SK-N-SH treated with all-trans-retinoic acid at 6 μM for 48 hours (cell line): ENCODE measurements around the gene EP400.

Experiments used
- ATAC-seq: fragments of 200-7000 bp; cut with Tn5 transposase; 3 replicates; pipeline ENCODE4 v1.9.1; 2020; ENCODE audit warnings: mild to moderate bottlenecking, moderate library complexity
- ARNTL ChIP-seq: fragments of 450-650 bp; formaldehyde crosslinking; IDR thresholded peaks from 2 replicates; pipeline ENCODE4 v1.5.0; 2020; ENCODE audit warnings: low read depth, mild to moderate bottlenecking, moderate library complexity, borderline replicate concordance
- BACH2 ChIP-seq: fragments of 250-450 bp; sonication (Bioruptor Pico); IDR thresholded peaks from 2 replicates; pipeline ENCODE4 v1.9.0; 2021; ENCODE audit warnings: mild to moderate bottlenecking, borderline replicate concordance
- CSDC2 ChIP-seq: fragments of 250-450 bp; sonication (Bioruptor Pico); IDR thresholded peaks from 2 replicates; pipeline ENCODE4 v1.5.0; 2020; ENCODE audit warnings: mild to moderate bottlenecking, moderate library complexity
- CSRNP3 ChIP-seq: fragments of 250-450 bp; sonication (Bioruptor Pico); IDR thresholded peaks from 2 replicates; pipeline ENCODE4 v1.5.1; 2021; ENCODE audit warnings: mild to moderate bottlenecking, moderate library complexity
- ESRRG ChIP-seq: fragments of 250-450 bp; sonication (Bioruptor Pico); IDR thresholded peaks from 2 replicates; pipeline ENCODE4 v1.6.1; 2021; ENCODE audit warnings: mild to moderate bottlenecking
- GLIS3 ChIP-seq: fragments of 250-450 bp; sonication (Bioruptor Pico); IDR thresholded peaks from 2 replicates; pipeline ENCODE4 v1.5.0; 2020; ENCODE audit warnings: mild to moderate bottlenecking, moderate library complexity
- ISL1 ChIP-seq: fragments of 250-450 bp; sonication (Bioruptor Pico); IDR thresholded peaks from 2 replicates; pipeline ENCODE4 v2.1.2; 2022; ENCODE audit warnings: mild to moderate bottlenecking, moderate library complexity
- OSR1 ChIP-seq: fragments of 250-450 bp; sonication (Bioruptor Pico); IDR thresholded peaks from 2 replicates; pipeline ENCODE4 v1.8.0; 2022; ENCODE audit warnings: moderate library complexity, mild to moderate bottlenecking, inconsistent platforms
- PATZ1 ChIP-seq: fragments of 250-450 bp; sonication (Bioruptor Pico); IDR thresholded peaks from 2 replicates; pipeline ENCODE4 v1.8.0; 2020; ENCODE audit warnings: mild to moderate bottlenecking, moderate library complexity, borderline replicate concordance
- POU6F1 ChIP-seq: fragments of 250-450 bp; sonication (Bioruptor Pico); IDR thresholded peaks from 2 replicates; pipeline ENCODE4 v1.8.0; 2021; ENCODE audit warnings: low read depth, mild to moderate bottlenecking, moderate library complexity, borderline replicate concordance
- PPARA ChIP-seq: fragments of 250-450 bp; sonication (Bioruptor Pico); IDR thresholded peaks from 2 replicates; pipeline ENCODE4 v1.5.0; 2020; ENCODE audit warnings: mild to moderate bottlenecking, borderline replicate concordance
- RARB ChIP-seq: fragments of 250-450 bp; sonication (Bioruptor Pico); IDR thresholded peaks from 2 replicates; pipeline ENCODE4 v1.8.0; 2021; ENCODE audit warnings: mild to moderate bottlenecking, moderate library complexity
- SNAI2 ChIP-seq: fragments of 250-450 bp; sonication (Bioruptor Pico); IDR thresholded peaks from 2 replicates; pipeline ENCODE4 v1.5.0; 2020; ENCODE audit warnings: mild to moderate bottlenecking, moderate library complexity
- TCF4 ChIP-seq: fragments of 250-450 bp; sonication (Bioruptor Pico); IDR thresholded peaks from 2 replicates; pipeline ENCODE4 v1.8.0; 2021; ENCODE audit warnings: mild to moderate bottlenecking, moderate library complexity, borderline replicate concordance
- TOX ChIP-seq: fragments of 250-450 bp; sonication (Bioruptor Pico); IDR thresholded peaks from 2 replicates; pipeline ENCODE4 v1.8.0; 2021; ENCODE audit warnings: mild to moderate bottlenecking, moderate library complexity, borderline replicate concordance
- ZC3H10 ChIP-seq: fragments of 250-450 bp; sonication (Bioruptor Pico); IDR thresholded peaks from 2 replicates; pipeline ENCODE4 v1.5.1; 2021; ENCODE audit warnings: mild to moderate bottlenecking, moderate library complexity
- ZFP3 ChIP-seq: fragments of 250-450 bp; sonication (Bioruptor Pico); IDR thresholded peaks from 2 replicates; pipeline ENCODE4 v1.5.0; 2020; ENCODE audit warnings: mild to moderate bottlenecking, moderate library complexity
- ZFP30 ChIP-seq: fragments of 450-650 bp; formaldehyde crosslinking; IDR thresholded peaks from 2 replicates; pipeline ENCODE4 v1.5.0; 2022; ENCODE audit warnings: mild to moderate bottlenecking, moderate library complexity
- ZNF565 ChIP-seq: fragments of 450-650 bp; formaldehyde crosslinking; conservative IDR thresholded peaks from 2 replicates; pipeline ENCODE4 v1.5.0; 2020; ENCODE audit warnings: low read depth, mild to moderate bottlenecking, moderate library complexity
- ZNF70 ChIP-seq: fragments of 450-650 bp; formaldehyde crosslinking; IDR thresholded peaks from 2 replicates; pipeline ENCODE4 v1.5.0; 2020; ENCODE audit warnings: mild to moderate bottlenecking, moderate library complexity
- ZNF8 ChIP-seq: fragments of 450-650 bp; formaldehyde crosslinking; IDR thresholded peaks from 2 replicates; pipeline ENCODE4 v1.5.0; 2020; ENCODE audit warnings: mild to moderate bottlenecking, moderate library complexity
- TF ChIP-seq, protein P1 (sequence below): fragments of 250-450 bp; sonication (Bioruptor Pico); IDR thresholded peaks from 2 replicates; pipeline ENCODE4 v1.5.0; 2020; ENCODE audit warnings: mild to moderate bottlenecking, moderate library complexity
- TF ChIP-seq, protein P2 (sequence below): fragments of 250-450 bp; sonication (Bioruptor Pico); IDR thresholded peaks from 2 replicates; pipeline ENCODE4 v1.5.1; 2020; ENCODE audit warnings: low read depth, mild to moderate bottlenecking, moderate library complexity

The EP400 gene

GRCh38 chr12:131921866-131922769 is 27.6 kb upstream of the EP400 start:
- TF ChIP-seq, protein P1, sequence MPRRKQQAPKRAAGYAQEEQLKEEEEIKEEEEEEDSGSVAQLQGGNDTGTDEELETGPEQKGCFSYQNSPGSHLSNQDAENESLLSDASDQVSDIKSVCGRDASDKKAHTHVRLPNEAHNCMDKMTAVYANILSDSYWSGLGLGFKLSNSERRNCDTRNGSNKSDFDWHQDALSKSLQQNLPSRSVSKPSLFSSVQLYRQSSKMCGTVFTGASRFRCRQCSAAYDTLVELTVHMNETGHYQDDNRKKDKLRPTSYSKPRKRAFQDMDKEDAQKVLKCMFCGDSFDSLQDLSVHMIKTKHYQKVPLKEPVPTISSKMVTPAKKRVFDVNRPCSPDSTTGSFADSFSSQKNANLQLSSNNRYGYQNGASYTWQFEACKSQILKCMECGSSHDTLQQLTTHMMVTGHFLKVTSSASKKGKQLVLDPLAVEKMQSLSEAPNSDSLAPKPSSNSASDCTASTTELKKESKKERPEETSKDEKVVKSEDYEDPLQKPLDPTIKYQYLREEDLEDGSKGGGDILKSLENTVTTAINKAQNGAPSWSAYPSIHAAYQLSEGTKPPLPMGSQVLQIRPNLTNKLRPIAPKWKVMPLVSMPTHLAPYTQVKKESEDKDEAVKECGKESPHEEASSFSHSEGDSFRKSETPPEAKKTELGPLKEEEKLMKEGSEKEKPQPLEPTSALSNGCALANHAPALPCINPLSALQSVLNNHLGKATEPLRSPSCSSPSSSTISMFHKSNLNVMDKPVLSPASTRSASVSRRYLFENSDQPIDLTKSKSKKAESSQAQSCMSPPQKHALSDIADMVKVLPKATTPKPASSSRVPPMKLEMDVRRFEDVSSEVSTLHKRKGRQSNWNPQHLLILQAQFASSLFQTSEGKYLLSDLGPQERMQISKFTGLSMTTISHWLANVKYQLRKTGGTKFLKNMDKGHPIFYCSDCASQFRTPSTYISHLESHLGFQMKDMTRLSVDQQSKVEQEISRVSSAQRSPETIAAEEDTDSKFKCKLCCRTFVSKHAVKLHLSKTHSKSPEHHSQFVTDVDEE (CRISPR knock-in tag): no peak
- TF ChIP-seq ZNF8 (CRISPR knock-in tag) (no peak), POU6F1 (CRISPR knock-in tag) (no peak), ZFP30 (no peak), ISL1 (no peak), SNAI2 (no peak), CSDC2 (CRISPR knock-in tag) (no peak), OSR1 (CRISPR knock-in tag) (no peak), TCF4 (no peak), ZNF565 (CRISPR knock-in tag) (no peak), ZC3H10 (CRISPR knock-in tag) (no peak), PATZ1 (CRISPR knock-in tag) (no peak), ESRRG (CRISPR knock-in tag) (no peak), ZNF70 (CRISPR knock-in tag) (no peak), RARB (CRISPR knock-in tag) (no peak), PPARA (CRISPR knock-in tag) (no peak), ARNTL (CRISPR knock-in tag) (no peak), BACH2 (CRISPR knock-in tag) (no peak), TOX (CRISPR knock-in tag) (no peak)
- TF ChIP-seq, protein P2, sequence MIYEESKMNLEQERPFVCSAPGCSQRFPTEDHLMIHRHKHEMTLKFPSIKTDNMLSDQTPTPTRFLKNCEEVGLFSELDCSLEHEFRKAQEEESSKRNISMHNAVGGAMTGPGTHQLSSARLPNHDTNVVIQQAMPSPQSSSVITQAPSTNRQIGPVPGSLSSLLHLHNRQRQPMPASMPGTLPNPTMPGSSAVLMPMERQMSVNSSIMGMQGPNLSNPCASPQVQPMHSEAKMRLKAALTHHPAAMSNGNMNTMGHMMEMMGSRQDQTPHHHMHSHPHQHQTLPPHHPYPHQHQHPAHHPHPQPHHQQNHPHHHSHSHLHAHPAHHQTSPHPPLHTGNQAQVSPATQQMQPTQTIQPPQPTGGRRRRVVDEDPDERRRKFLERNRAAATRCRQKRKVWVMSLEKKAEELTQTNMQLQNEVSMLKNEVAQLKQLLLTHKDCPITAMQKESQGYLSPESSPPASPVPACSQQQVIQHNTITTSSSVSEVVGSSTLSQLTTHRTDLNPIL (CRISPR knock-in tag): no peak
- no peak for ATAC-seq

DNA sequence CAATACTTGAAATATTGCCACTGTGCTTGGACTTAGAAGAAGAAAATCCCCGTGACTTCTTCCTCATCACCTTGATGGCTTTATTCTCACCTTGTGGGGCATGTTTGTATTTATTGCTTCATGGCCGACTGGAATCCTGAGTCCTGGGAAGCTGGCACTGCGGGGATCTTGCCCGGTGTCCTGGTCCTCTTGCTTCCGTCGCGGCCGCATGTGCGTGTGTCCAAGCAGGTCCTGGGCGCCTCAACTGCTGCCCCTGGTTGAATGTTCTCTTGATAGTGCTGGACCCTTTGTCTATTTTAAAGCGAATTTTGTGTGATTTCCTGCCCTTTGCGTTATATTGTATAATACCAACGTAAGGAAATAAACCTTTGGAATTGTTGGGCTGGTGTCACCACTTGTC is 27.0 kb upstream of the EP400 start:
- ATAC-seq: no peak
- no peak for TF ChIP-seq ZC3H10 (CRISPR knock-in tag)
- TF ChIP-seq BACH2 (CRISPR knock-in tag): no peak
- TF ChIP-seq TCF4: no peak
- no peak for TF ChIP-seq TOX (CRISPR knock-in tag)
- TF ChIP-seq GLIS3 (CRISPR knock-in tag): no peak
- TF ChIP-seq PPARA (CRISPR knock-in tag): no peak
- TF ChIP-seq ZNF8 (CRISPR knock-in tag): no peak
- no peak for TF ChIP-seq PATZ1 (CRISPR knock-in tag)
- TF ChIP-seq ZNF70 (CRISPR knock-in tag): no peak
- TF ChIP-seq CSDC2 (CRISPR knock-in tag): no peak
- TF ChIP-seq, protein P2 (CRISPR knock-in tag): no peak
- TF ChIP-seq OSR1 (CRISPR knock-in tag): no peak
- no peak for TF ChIP-seq ZNF565 (CRISPR knock-in tag)
- TF ChIP-seq ARNTL (CRISPR knock-in tag): no peak
- no peak for TF ChIP-seq ZFP30
- no peak for TF ChIP-seq CSRNP3
- no peak for TF ChIP-seq ZFP3 (CRISPR knock-in tag)
- no peak for TF ChIP-seq ESRRG (CRISPR knock-in tag)
